Nasal cavity respiratory epithelium epithelial cell of viscerocranial mucosa (primary cell): ENCODE measurements around the gene PLA2G12A. TPM values are rescaled to one million over a fixed set of nuclear protein-coding genes. Genes with fewer than 3 reads are reported as not detected.

Experiments used
- total RNA-seq: library from RNA; depleted of rRNA; stranded (reverse); fragments of >200 nt; gene quantifications from 2 replicates; pipeline ENCODE4 v1.2.3, GENCODE V29; 2014

PLA2G12A gene
- total RNA-seq: 24.3 and 32.9 TPM in 2 replicates

DNA sequence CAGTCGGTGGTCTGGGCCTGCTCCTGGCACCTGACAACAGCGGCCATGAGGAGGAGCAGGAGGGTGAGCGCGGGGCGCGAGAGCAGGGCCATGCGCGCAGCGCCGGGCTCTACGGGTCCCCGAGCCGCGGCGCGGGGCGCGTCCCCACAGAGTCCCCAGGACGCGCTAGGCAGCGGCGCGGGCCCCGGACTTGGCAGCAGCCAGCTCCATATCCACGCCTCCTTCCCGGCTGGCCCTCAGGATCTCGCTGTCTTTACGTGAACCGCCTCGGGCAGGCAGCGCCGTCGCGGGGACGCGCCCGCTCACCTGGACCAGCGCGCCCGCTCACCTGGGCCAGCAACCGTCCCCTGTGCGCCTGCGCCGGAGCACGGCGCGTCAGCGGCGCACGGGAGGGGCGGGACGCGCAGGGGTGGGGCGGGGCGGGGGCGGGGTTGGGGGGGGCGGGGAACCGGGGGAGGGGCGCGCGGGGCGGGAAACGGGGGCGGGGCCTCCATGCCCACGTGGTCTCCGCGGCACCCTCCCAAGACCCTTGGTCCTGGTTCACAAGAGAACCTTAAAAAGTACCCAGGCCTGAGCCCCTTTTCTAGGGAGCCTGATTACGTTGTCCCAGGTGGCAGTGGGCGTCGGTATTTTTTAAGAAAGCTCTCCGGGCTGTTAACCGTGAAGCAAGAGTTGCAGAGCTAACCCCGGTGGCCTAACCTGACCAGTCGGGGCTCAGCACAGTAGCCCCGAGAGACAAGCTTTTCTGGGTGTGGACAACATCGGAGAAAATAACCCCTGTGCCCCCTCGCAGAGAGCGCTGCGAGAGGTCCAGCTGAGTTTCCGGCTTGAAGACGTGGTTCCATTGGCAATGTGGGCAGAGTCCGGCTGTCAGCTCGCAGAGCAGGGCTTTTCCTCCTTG, at the start of gene PLA2G12A:
TSS of gene PLA2G12A (minus strand) at position 353 of the 901 bp plus-strand sequence. CDS start at position 92, 261 bp downstream.

GRCh38 chr4:109702950-109703663, 26.8 kb downstream of the PLA2G12A start, which contains the start of gene CASP6:
CASP6 (minus strand) TSS chr4:109703445; CDS start chr4:109703395, 50 bp downstream.

Other genes with a start within 250 kb of the PLA2G12A start
- 5.5 and 13.2 TPM in 2 replicates for gene MCUB, start 169.8 kb downstream of the PLA2G12A start, total RNA-seq
- 28.4 and 41.4 TPM in 2 replicates for gene CASP6, start 26.6 kb downstream of the PLA2G12A start, total RNA-seq
- gene CFI, start 71.9 kb upstream of the PLA2G12A start, total RNA-seq: 2.5 TPM in 1 of 2 replicates, not detected in the other
- 8.2 and 9.3 TPM in 2 replicates for gene GAR1, start 85.7 kb upstream of the PLA2G12A start, total RNA-seq
- under 0.01 and 0.07 TPM in 2 replicates for gene RRH, start 97.9 kb upstream of the PLA2G12A start, total RNA-seq
- under 0.01 TPM in 2 replicates for gene LRIT3, start 118.0 kb upstream of the PLA2G12A start, total RNA-seq
- gene EGF, start 182.8 kb upstream of the PLA2G12A start, total RNA-seq: 0.34 and 2.7 TPM in 2 replicates